GM11168 (cell line): ENCODE measurements around the gene DACH1.
"Not testable (repeated sequence)": the region's sequence is repeated elsewhere in the genome, so short reads cannot be mapped to it uniquely, and the experiment has no call there.

ENCODE experiments used
- in situ Hi-C: fragments of 300-500 bp; cut with MboI; formaldehyde crosslinking; loops from one replicate; pipeline ENCODE4 v1.12.0; 2022; ENCODE audit warnings: low sequenced_read_pairs; ENCODE audit not compliant: unreplicated experiment

Gene DACH1

GRCh38 chr13:71787414-71787813, 79.6 kb downstream of the DACH1 start:
- in situ Hi-C loops = no loop called here

GRCh38 chr13:71786875-71787274, 80.1 kb downstream of the DACH1 start:
- in situ Hi-C loops = no loop called here

GRCh38 chr13:71785361-71785760, 81.6 kb downstream of the DACH1 start:
- in situ Hi-C loops = no loop called here

- in situ Hi-C loops = no loop called here
These were observed 86.5 kb downstream of the DACH1 start for GRCh38 chr13:71780546-71780945.

- in situ Hi-C loops = not testable (repeated sequence)
These were observed 88.0 kb downstream of the DACH1 start for GRCh38 chr13:71778998-71779397.

- in situ Hi-C loops = no loop called here
These were observed 91.0 kb downstream of the DACH1 start for GRCh38 chr13:71775966-71776365.

GRCh38 chr13:71774863-71775262, 92.1 kb downstream of the DACH1 start:
- in situ Hi-C loops = no loop called here

GRCh38 chr13:71773531-71773930, 93.5 kb downstream of the DACH1 start:
- in situ Hi-C loops = no loop called here

- in situ Hi-C loops = no loop called here
These were observed 94.6 kb downstream of the DACH1 start for GRCh38 chr13:71772361-71772760.

GRCh38 chr13:71771144-71771543, 95.9 kb downstream of the DACH1 start:
- in situ Hi-C loops = no loop called here

- in situ Hi-C loops = no loop called here
These were observed 96.3 kb downstream of the DACH1 start for GRCh38 chr13:71770710-71771109.

- in situ Hi-C loops = no loop called here
These were observed 98.1 kb downstream of the DACH1 start for GRCh38 chr13:71768881-71769280.

GRCh38 chr13:71759651-71760511, 107.1 kb downstream of the DACH1 start:
- in situ Hi-C loops = no loop called here

GRCh38 chr13:71758828-71759227, 108.2 kb downstream of the DACH1 start:
- in situ Hi-C loops = no loop called here

- in situ Hi-C loops = no loop called here
These were observed 112.5 kb downstream of the DACH1 start for GRCh38 chr13:71754407-71754974.

GRCh38 chr13:71752775-71753513, 114.1 kb downstream of the DACH1 start:
- in situ Hi-C loops = no loop called here

- in situ Hi-C loops = no loop called here
These were observed 115.9 kb downstream of the DACH1 start for GRCh38 chr13:71751073-71751472.

- in situ Hi-C loops = no loop called here
These were observed 136.7 kb downstream of the DACH1 start for GRCh38 chr13:71730267-71730666.

GRCh38 chr13:71729441-71729840, 137.6 kb downstream of the DACH1 start:
- in situ Hi-C loops = no loop called here

- in situ Hi-C loops = no loop called here
These were observed 139.3 kb downstream of the DACH1 start for GRCh38 chr13:71727662-71728061.

GRCh38 chr13:71727042-71727441, 140.0 kb downstream of the DACH1 start:
- in situ Hi-C loops = no loop called here
